HG03565 (cell line): ENCODE results near the gene MRGPRD.
"Not testable (repeated sequence)": the region's sequence is repeated elsewhere in the genome, so short reads cannot be mapped to it uniquely, and the experiment has no call there.

ENCODE experiments used
- ATAC-seq: cut with Tn5 transposase; IDR thresholded peaks from one replicate; pipeline ENCODE4 v1.9.1; 2021; ENCODE audit warnings: mild to moderate bottlenecking, moderate library complexity; ENCODE audit not compliant: unreplicated experiment

MRGPRD gene

GRCh38 chr11:69006816-69007215 lies 26.0 kb upstream of the MRGPRD start:
- no peak for ATAC-seq

- ATAC-seq, result no peak
These were observed 25.0 kb upstream of the MRGPRD start for GRCh38 chr11:69005631-69006368.

GRCh38 chr11:69005183-69005630 lies 24.4 kb upstream of the MRGPRD start:
- no peak for ATAC-seq

- ATAC-seq, result no peak
These were observed 23.8 kb upstream of the MRGPRD start for GRCh38 chr11:69004411-69005182.

- ATAC-seq, result no peak
These were observed 23.1 kb upstream of the MRGPRD start for GRCh38 chr11:69003866-69004367.

- ATAC-seq, result no peak
These were observed 22.6 kb upstream of the MRGPRD start for GRCh38 chr11:69003301-69003865.

GRCh38 chr11:69002570-69003231 lies 21.9 kb upstream of the MRGPRD start:
- no peak for ATAC-seq

GRCh38 chr11:69002110-69002569 lies 21.4 kb upstream of the MRGPRD start:
- ATAC-seq, result no peak

GRCh38 chr11:69001243-69002081 lies 20.7 kb upstream of the MRGPRD start:
- ATAC-seq, result no peak

GRCh38 chr11:69000831-69001242 lies 20.1 kb upstream of the MRGPRD start:
- no peak for ATAC-seq

- no peak for ATAC-seq
These were observed 19.6 kb upstream of the MRGPRD start for GRCh38 chr11:69000391-69000790.

GRCh38 chr11:68999748-69000355 lies 19.1 kb upstream of the MRGPRD start:
- ATAC-seq, result not testable (repeated sequence)

- no peak for ATAC-seq
These were observed 18.4 kb upstream of the MRGPRD start for GRCh38 chr11:68999093-68999747.

- no peak for ATAC-seq
These were observed 17.7 kb upstream of the MRGPRD start for GRCh38 chr11:68998390-68998911.

- ATAC-seq, result no peak
These were observed 17.2 kb upstream of the MRGPRD start for GRCh38 chr11:68997995-68998348.

- ATAC-seq, result no peak
These were observed 16.6 kb upstream of the MRGPRD start for GRCh38 chr11:68997124-68997994.

- ATAC-seq, result no peak
These were observed 15.8 kb upstream of the MRGPRD start for GRCh38 chr11:68996376-68997123.
